HG03442 (cell line): ENCODE data around the gene MRPS15.

Experiments used
- ATAC-seq: cut with Tn5 transposase; IDR thresholded peaks from one replicate; pipeline ENCODE4 v1.9.1; 2021; ENCODE audit warnings: mild to moderate bottlenecking, moderate library complexity; ENCODE audit not compliant: unreplicated experiment

Gene MRPS15

GRCh38 chr1:36463463-36463802 is 751 bp downstream of the MRPS15 start:
- ATAC-seq = no peak

- ATAC-seq = no peak
Measured at GRCh38 chr1:36458910-36459309, 5.3 kb downstream of the MRPS15 start.

- no peak for ATAC-seq
Measured at GRCh38 chr1:36457691-36458090, 6.5 kb downstream of the MRPS15 start.

GRCh38 chr1:36456391-36456928 is 7.7 kb downstream of the MRPS15 start:
- ATAC-seq = no peak

- ATAC-seq = no peak
Measured at GRCh38 chr1:36455386-36455785, 8.8 kb downstream of the MRPS15 start.

GRCh38 chr1:36453600-36454388 is 10.4 kb downstream of the MRPS15 start:
- ATAC-seq = no peak

- ATAC-seq = no peak
Measured at GRCh38 chr1:36453051-36453450, 11.1 kb downstream of the MRPS15 start.

- ATAC-seq = no peak
Measured at GRCh38 chr1:36450919-36451305, 13.3 kb downstream of the MRPS15 start.

GRCh38 chr1:36450270-36450918 is 13.8 kb downstream of the MRPS15 start, which contains the start of gene OSCP1:
TSS of gene OSCP1 (minus strand) at chr1:36450451. CDS start at chr1:36450369, 82 bp downstream.
- ATAC-seq = peak; percentile 96

- no peak for ATAC-seq
Measured at GRCh38 chr1:36448530-36449056, 15.6 kb downstream of the MRPS15 start.

- no peak for ATAC-seq
Measured at GRCh38 chr1:36447450-36447849, 16.7 kb downstream of the MRPS15 start.

GRCh38 chr1:36446746-36447145 is 17.4 kb downstream of the MRPS15 start:
- no peak for ATAC-seq

GRCh38 chr1:36446271-36446670 is 17.9 kb downstream of the MRPS15 start:
- no peak for ATAC-seq

- no peak for ATAC-seq
Measured at GRCh38 chr1:36443297-36443696, 20.9 kb downstream of the MRPS15 start.

- ATAC-seq = no peak
Measured at GRCh38 chr1:36442337-36442736, 21.8 kb downstream of the MRPS15 start.

- no peak for ATAC-seq
Measured at GRCh38 chr1:36440646-36441045, 23.5 kb downstream of the MRPS15 start.

GRCh38 chr1:36440044-36440443 is 24.1 kb downstream of the MRPS15 start:
- ATAC-seq = no peak

- ATAC-seq = no peak
Measured at GRCh38 chr1:36438715-36439114, 25.5 kb downstream of the MRPS15 start.

- ATAC-seq = no peak
Measured at GRCh38 chr1:36436821-36437220, 27.4 kb downstream of the MRPS15 start.

- no peak for ATAC-seq
Measured at GRCh38 chr1:36433102-36433501, 31.1 kb downstream of the MRPS15 start.

- ATAC-seq = no peak
Measured at GRCh38 chr1:36432616-36433015, 31.6 kb downstream of the MRPS15 start.

- ATAC-seq = no peak
Measured at GRCh38 chr1:36425791-36426190, 38.4 kb downstream of the MRPS15 start.
